Progenitor cell of endocrine pancreas (in vitro differentiated cells): Measurements from ENCODE around the gene GANAB. TPM values are rescaled to one million over a fixed set of nuclear protein-coding genes. Genes with fewer than 3 reads are reported as not detected.

Experiments used
- DNase-seq: peaks from one replicate; pipeline ENCODE4 v3.0.0; 2021; ENCODE audit warnings: low spot score; ENCODE audit not compliant: unreplicated experiment
- H3K27ac Mint-ChIP-seq: 2 replicates; pipeline ENCODE4 v1.8.0; 2021; ENCODE audit warnings: mild to moderate bottlenecking, moderate library complexity, mixed read lengths
- H3K27me3 Mint-ChIP-seq: 2 replicates; pipeline ENCODE4 v1.8.0; 2021; ENCODE audit warnings: mixed read lengths
- H3K36me3 Mint-ChIP-seq: 2 replicates; pipeline ENCODE4 v1.8.0; 2022; ENCODE audit warnings: mixed read lengths; ENCODE audit not compliant: insufficient read depth
- H3K4me1 Mint-ChIP-seq: 2 replicates; pipeline ENCODE4 v1.8.0; 2021; ENCODE audit warnings: low read depth, mixed read lengths
- H3K4me3 Mint-ChIP-seq: 2 replicates; pipeline ENCODE4 v1.8.0; 2021; ENCODE audit warnings: low read depth, mild to moderate bottlenecking, moderate library complexity, mixed read lengths
- H3K9me3 Mint-ChIP-seq: 2 replicates; pipeline ENCODE4 v1.8.0; 2021; ENCODE audit warnings: low read depth, mixed read lengths
- total RNA-seq: library from RNA; stranded (reverse); gene quantifications from 2 replicates; pipeline ENCODE4 v1.2.1, GENCODE V29; 2021
- TF ChIP-seq, protein P1 (sequence below): fragments of 200-600 bp; sonication (generic); IDR thresholded peaks from one replicate; pipeline ENCODE4 v1.5.0; 2021; ENCODE audit warnings: antibody characterized with exemption, mild to moderate bottlenecking; ENCODE audit not compliant: unreplicated experiment

Gene GANAB
- total RNA-seq, 1 donor from 2014 or later, result 361 TPM

DNA sequence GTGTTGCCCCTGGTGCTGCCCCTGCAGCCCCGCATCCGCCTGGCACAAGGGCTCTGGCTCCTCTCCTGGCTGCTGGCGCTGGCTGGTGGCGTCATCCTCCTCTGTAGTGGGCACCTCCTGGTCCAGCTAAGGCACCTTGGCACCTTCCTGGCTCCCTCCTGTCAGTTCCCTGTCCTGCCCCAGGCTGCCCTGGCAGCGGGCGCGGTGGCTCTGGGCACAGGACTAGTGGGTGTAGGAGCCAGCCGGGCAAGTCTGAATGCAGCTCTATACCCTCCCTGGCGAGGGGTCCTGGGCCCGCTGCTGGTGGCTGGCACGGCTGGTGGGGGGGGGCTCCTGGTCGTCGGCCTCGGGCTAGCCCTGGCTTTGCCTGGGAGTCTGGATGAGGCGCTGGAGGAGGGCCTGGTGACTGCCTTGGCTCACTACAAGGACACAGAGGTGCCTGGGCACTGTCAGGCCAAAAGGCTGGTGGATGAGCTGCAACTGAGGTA lies 33.1 kb downstream of the GANAB start:
- Mint-ChIP-seq H3K4me1 (peaks cover 5% of the 10 kb centered on the region), H3K27me3 (no peaks in the 10 kb centered on the region), H3K9me3 (no peaks in the 10 kb centered on the region), H3K27ac (no peak overlapping the region), H3K36me3 (peaks cover 2% of the 10 kb centered on the region), H3K4me3 (no peak overlapping the region)
- TF ChIP-seq, protein P1, sequence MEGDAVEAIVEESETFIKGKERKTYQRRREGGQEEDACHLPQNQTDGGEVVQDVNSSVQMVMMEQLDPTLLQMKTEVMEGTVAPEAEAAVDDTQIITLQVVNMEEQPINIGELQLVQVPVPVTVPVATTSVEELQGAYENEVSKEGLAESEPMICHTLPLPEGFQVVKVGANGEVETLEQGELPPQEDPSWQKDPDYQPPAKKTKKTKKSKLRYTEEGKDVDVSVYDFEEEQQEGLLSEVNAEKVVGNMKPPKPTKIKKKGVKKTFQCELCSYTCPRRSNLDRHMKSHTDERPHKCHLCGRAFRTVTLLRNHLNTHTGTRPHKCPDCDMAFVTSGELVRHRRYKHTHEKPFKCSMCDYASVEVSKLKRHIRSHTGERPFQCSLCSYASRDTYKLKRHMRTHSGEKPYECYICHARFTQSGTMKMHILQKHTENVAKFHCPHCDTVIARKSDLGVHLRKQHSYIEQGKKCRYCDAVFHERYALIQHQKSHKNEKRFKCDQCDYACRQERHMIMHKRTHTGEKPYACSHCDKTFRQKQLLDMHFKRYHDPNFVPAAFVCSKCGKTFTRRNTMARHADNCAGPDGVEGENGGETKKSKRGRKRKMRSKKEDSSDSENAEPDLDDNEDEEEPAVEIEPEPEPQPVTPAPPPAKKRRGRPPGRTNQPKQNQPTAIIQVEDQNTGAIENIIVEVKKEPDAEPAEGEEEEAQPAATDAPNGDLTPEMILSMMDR, result no peak
- no peak for DNase-seq

DNA sequence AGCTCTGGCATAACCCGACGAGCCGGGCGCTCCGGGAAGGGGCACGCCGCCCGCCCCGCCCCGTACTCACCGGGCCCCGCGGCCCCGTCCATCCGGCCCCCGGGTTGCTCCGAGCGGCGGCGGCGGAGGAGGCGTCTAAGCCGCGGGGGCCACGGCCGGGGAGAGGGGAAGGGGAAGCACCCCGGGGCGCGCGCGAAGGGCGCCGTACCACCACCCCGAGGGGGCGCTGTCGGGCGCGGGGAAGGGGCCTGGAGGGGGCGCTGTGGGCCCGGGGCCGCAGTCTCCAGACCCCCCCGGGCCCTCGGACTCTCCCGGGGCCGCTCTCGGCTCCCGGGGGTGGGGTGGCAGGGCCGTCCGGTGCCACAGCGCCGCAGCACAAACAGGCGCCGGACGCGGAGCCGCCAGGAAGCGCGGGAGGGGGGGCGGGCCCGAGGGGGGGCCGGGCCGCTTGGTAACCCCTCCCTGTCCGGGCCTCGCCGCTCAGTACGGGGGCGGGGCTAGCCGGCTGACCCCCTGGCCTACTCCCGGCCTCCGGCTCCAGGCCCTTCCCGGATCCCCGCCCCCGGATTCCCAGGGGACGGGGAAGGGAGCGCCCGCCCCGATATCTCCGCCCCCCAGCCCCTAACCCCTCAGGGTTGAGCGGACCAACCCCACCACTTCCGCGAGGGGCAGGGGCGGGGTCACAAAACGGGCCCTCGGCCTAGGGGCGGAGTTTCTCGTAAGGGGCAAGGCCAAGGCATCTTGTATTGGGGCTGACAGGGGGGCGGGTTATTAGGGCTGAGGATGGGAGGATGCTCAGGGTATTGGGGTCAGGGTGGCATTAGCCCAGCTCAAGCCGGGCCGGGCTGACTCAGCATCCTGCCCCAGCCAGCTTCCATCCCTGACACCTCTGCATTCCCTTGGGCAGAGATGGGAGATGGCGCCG lies 33.8 kb downstream of the GANAB start, which contains the start of the genes EML3 and ROM1:
Gene EML3 (minus strand): TSS at position 410 of the 925 bp plus-strand sequence. CDS start 318 bp downstream, at position 92.
Gene ROM1 (plus strand): TSS at position 892 of the 925 bp plus-strand sequence. CDS start 25 bp downstream, at position 917.
- Mint-ChIP-seq H3K4me1 (peaks cover 5% of the 10 kb centered on the region), H3K4me3 (peak within 1 kb of the TSS; percentile 93), H3K9me3 (no peaks in the 10 kb centered on the region), H3K27ac (peak within 1 kb of the TSS; percentile 95), H3K27me3 (no peaks in the 10 kb centered on the region), H3K36me3 (peaks cover 2% of the 10 kb centered on the region)
- TF ChIP-seq, protein P1, result peak; percentile 99
- peak; percentile 77 for DNase-seq

DNA sequence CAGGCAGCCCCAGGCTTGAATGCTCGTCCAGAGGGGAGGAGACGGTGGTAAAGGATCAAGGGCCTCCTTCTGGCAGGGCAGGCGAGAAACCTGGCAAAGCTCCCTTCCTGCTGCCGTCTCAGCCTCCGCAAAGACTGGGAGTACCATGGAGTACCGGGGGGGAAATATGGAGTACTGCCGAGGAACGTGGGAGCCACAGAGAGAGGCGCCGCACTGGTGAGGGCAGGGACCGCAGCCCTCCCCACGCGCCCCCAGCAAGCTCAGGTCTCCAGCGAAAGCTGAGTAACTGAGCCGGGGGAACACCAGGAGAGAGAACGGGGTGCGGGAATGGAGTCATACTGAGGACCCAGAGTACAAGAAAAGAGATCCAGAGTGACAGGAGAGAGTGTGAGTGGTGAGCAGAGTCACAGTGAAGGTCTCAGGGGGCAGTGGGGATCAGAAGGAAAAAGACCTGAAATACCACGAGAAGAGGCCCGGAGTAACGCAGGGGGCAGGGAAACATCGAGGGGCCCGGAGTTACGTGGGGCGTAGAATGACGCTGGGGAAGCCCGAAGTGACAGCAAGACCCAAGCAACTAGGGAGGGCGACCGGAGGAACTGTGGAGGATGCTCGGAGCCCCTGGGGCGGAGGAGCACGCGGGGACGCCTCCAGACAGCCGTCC lies 34.6 kb downstream of the GANAB start:
- no peaks in the 10 kb centered on the region for H3K27me3 Mint-ChIP-seq
- H3K36me3 Mint-ChIP-seq, result peaks cover 2% of the 10 kb centered on the region
- no peaks in the 10 kb centered on the region for H3K9me3 Mint-ChIP-seq
- no peak for DNase-seq
- peaks cover 6% of the 10 kb centered on the region for H3K4me1 Mint-ChIP-seq
- TF ChIP-seq, protein P1, result no peak
- peak overlapping the region; percentile 95 for H3K27ac Mint-ChIP-seq
- H3K4me3 Mint-ChIP-seq, result peak overlapping the region; percentile 93

DNA sequence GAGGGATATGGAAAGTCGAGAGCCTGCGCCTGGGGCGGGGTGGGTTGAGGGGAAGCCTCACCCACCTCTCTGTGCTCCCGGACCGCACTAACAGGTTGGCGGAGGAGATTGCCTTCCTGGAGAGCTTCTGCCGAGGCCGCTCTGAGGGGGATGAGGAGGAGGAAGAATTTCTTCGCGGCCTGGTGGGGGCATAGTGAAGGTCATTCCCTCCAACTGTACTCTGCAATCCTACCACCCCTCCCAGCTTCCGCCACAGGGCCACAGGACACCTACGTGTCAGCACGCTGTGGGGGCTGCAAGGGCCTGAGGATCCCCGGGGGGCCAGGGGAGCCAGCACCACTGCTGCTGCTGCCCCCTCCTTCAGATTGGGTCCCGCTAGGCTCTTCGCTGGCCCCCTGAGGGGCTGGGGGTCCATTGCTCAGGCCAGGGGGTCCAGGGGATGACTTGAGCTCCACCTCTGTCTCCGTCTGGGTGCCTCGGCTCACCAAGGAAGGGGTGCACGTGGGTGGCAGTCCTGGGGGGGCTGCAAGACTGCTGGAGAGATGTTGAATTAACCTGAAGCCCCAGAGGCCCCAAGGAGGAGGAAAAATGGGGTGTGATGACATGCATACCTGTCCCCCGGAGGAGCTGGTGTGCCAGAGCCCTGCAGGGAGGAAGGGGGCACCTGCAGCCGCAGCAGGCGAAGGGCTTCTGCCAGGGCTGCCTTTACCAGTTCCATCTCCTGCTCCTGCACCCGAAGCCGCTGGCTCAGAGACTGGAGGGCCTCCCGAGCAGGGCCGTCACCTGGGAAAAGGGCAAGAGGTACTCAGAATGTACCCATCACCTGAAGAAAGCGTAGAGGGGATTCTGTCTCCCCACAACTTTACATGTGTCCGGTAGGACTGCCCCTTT lies 35.4 kb downstream of the GANAB start:
- Mint-ChIP-seq H3K27ac (no peak overlapping the region), H3K9me3 (no peaks in the 10 kb centered on the region), H3K36me3 (peaks cover 2% of the 10 kb centered on the region), H3K27me3 (no peaks in the 10 kb centered on the region), H3K4me1 (peaks cover 8% of the 10 kb centered on the region), H3K4me3 (peak overlapping the region; percentile 93)
- TF ChIP-seq, protein P1, result no peak
- DNase-seq, result no peak
